PFSK-1 (cell line): Measurements from ENCODE around the gene YDJC.
A peak's percentile ranks its signal among the peaks of the same experiment; 100 is the strongest.

Source experiments
- FOXP2 ChIP-seq: optimal IDR thresholded peaks from 2 replicates; pipeline ENCODE3; 2011; ENCODE audit warnings: borderline replicate concordance, control low read depth, inconsistent platforms; ENCODE audit not compliant: insufficient read depth; ENCODE audit errors: extremely low read length, extremely low read depth
- POLR2AphosphoS5 ChIP-seq: IDR thresholded peaks from 2 replicates; pipeline ENCODE4 v1.6.1; 2012; ENCODE audit warnings: low read depth, mild to moderate bottlenecking, control low read depth, low read length, moderate library complexity
- SIN3A ChIP-seq: IDR thresholded peaks from 2 replicates; pipeline ENCODE4 v1.6.1; 2012; ENCODE audit warnings: mild to moderate bottlenecking, low read length, moderate library complexity, borderline replicate concordance; ENCODE audit not compliant: insufficient read depth
- TAF1 ChIP-seq: IDR thresholded peaks from 2 replicates; pipeline ENCODE4 v1.6.1; 2012; ENCODE audit warnings: low read length, control low read depth, borderline replicate concordance; ENCODE audit not compliant: insufficient read depth
- TF ChIP-seq, protein P1 (sequence below), 2 experiments: IDR thresholded peaks; 2 replicates each; pipeline versions ENCODE4 v1.6.1 to v1.8.0; 2011 to 2012; ENCODE audit warnings: low read depth in 2 of 2, low read length in 2 of 2, control low read depth in 1 of 2, inconsistent platforms in 1 of 2, mild to moderate bottlenecking in 1 of 2, moderate library complexity in 1 of 2; ENCODE audit not compliant: insufficient read depth in 1 of 2

YDJC gene

DNA sequence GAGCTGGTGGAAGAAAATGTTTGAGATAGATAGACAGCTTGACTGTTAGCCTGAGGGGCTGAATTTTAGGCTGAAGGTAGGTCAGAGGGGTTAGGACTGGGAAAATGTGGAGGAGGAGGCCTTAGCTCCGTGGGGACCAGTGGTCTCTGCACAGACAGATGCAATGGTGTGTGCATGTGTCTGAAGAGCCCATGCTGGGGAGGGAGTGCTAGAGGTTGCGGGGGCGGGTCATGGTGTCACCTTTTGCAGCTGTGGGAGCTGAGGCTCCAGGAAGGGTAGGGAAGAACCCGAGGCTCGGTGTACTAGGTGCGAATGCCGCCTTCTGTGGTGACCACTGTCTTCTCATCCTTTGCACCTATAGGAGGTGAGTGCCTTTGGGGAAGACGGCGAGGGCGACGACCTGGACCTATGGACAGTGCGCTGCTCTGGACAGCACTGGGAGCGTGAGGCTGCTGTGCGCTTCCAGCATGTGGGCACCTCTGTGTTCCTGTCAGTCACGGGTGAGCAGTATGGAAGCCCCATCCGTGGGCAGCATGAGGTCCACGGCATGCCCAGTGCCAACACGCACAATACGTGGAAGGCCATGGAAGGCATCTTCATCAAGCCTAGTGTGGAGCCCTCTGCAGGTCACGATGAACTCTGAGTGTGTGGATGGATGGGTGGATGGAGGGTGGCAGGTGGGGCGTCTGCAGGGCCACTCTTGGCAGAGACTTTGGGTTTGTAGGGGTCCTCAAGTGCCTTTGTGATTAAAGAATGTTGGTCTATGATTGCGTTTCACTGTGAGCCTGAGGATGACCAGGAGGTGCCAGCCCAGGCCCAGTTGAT lies 13.9 kb upstream of the YDJC start:
- TF ChIP-seq, protein P1, sequence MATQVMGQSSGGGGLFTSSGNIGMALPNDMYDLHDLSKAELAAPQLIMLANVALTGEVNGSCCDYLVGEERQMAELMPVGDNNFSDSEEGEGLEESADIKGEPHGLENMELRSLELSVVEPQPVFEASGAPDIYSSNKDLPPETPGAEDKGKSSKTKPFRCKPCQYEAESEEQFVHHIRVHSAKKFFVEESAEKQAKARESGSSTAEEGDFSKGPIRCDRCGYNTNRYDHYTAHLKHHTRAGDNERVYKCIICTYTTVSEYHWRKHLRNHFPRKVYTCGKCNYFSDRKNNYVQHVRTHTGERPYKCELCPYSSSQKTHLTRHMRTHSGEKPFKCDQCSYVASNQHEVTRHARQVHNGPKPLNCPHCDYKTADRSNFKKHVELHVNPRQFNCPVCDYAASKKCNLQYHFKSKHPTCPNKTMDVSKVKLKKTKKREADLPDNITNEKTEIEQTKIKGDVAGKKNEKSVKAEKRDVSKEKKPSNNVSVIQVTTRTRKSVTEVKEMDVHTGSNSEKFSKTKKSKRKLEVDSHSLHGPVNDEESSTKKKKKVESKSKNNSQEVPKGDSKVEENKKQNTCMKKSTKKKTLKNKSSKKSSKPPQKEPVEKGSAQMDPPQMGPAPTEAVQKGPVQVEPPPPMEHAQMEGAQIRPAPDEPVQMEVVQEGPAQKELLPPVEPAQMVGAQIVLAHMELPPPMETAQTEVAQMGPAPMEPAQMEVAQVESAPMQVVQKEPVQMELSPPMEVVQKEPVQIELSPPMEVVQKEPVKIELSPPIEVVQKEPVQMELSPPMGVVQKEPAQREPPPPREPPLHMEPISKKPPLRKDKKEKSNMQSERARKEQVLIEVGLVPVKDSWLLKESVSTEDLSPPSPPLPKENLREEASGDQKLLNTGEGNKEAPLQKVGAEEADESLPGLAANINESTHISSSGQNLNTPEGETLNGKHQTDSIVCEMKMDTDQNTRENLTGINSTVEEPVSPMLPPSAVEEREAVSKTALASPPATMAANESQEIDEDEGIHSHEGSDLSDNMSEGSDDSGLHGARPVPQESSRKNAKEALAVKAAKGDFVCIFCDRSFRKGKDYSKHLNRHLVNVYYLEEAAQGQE (IDR thresholded peaks at IDR 0.05; ENCODE audit: insufficient read depth in 1 of 2, low read depth in 2 of 2, low read length in 2 of 2) = no peak
- no peak for TF ChIP-seq FOXP2
- TF ChIP-seq SIN3A = no peak
- TF ChIP-seq POLR2AphosphoS5 = no peak
- TF ChIP-seq TAF1 = no peak

DNA sequence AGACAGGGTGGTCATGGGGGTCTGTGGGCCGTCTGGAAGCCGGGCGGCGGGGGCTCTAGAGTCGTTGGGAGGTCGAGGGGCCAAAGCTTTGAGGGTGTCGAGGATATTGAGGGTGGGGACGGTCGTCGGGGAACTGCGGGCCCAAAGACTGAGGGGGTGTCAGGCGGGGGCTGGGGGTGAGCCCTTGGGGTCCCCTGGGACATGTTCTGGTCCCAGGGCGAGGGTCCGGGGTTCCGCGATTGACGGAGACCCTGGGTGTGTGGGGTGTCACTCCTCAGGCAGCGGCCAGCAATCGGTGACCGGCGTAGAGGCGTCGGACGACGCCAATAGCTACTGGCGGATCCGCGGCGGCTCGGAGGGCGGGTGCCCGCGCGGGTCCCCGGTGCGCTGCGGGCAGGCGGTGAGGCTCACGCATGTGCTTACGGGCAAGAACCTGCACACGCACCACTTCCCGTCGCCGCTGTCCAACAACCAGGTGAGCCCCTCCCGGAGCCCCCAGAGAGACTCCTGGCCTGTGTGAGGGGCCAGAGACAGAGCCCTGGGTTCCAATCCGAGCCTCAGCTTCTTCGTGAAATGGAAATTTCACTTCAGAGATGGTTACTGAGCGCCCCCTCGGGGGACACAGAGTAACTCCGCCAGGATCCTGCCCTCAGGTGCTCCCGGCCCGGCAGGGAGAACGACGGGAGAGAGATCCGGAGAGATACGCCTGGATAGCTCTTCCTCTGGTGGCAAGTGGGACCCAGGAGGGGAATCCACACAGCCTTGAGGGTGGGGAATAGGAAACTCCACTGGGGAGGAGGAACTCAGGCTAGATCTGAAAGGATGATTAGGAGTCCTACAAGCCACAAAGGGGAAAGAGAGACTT lies 13.0 kb upstream of the YDJC start:
- TF ChIP-seq, protein P1 (IDR thresholded peaks at IDR 0.05; ENCODE audit: insufficient read depth in 1 of 2, low read depth in 2 of 2, low read length in 2 of 2) = no peak
- no peak for TF ChIP-seq SIN3A
- no peak for TF ChIP-seq FOXP2
- no peak for TF ChIP-seq POLR2AphosphoS5
- no peak for TF ChIP-seq TAF1

DNA sequence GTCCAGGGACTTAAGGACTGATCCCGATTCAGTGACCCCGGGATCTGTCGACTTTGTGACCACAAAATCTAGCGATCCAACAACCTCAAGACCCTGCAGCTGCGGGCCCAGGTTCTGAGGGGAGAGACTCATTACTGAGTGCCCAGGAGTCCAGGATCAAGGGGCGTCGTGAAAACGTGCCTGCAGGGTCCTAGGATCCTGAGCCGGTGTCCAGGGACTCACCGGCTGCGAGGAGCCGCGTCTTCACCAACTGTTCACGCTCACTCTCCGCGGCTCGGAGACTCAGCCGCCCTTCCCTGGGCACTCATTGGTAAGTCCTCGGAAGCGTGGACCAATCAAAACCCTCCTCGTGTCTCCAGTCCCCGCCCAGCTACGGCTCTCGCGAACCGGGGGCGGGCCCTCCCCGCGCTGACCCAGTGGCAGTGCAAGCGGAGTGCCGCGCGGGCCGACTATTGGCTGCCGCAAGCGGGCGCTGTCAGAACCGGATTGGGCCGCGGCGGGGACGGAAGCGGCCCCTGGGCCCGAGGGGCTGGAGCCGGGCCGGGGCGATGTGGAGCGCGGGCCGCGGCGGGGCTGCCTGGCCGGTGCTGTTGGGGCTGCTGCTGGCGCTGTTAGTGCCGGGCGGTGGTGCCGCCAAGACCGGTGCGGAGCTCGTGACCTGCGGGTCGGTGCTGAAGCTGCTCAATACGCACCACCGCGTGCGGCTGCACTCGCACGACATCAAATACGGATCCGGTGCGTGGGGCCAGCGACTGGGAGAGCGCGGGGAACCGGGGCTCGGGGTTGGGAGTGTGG lies 12.2 kb upstream of the YDJC start, which contains the start of gene SDF2L1:
Gene SDF2L1, plus strand, starts transcription at position 514 of the 795 bp plus-strand sequence. Its CDS starts 35 bp downstream, at position 549.
- TF ChIP-seq POLR2AphosphoS5 (peak; percentile 72), TAF1 (peak; percentile 69; the same call in 1 of the 2 replicates), FOXP2 (peak; percentile 39), SIN3A (0 out of 2 replicates have a peak, but pooled peaks have one; percentile 15)
- TF ChIP-seq, protein P1 (IDR thresholded peaks at IDR 0.05; ENCODE audit: insufficient read depth in 1 of 2, low read depth in 2 of 2, low read length in 2 of 2) = no peak

DNA sequence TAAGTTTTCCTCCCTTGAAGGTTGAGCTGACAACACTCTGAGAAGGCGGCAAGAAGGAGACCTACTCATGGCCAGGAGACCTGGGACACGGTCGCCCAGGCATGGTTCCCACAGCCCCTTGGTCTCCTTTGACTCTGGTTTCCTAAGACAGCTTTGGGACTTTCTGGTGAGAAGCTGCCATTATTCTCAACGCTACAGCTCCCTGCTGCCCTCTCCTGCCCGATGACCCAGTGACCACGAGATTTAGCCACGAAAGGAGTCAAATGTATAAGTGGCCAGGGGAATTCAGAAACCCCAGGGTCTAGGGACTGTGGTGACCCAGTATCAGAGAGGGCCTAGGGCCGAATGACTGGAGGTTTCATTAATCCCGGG lies 11.6 kb upstream of the YDJC start:
- no peak for TF ChIP-seq POLR2AphosphoS5
- TF ChIP-seq TAF1 = no peak
- no peak for TF ChIP-seq FOXP2
- TF ChIP-seq SIN3A = no peak
- TF ChIP-seq, protein P1 (IDR thresholded peaks at IDR 0.05; ENCODE audit: insufficient read depth in 1 of 2, low read depth in 2 of 2, low read length in 2 of 2) = no peak
